IMR-90 (cell line): ENCODE data around the gene PIK3R3. TPM values are rescaled to one million over a fixed set of nuclear protein-coding genes. Genes with fewer than 3 reads are reported as not detected.

Source experiments
- ATAC-seq: fragments of 200-7000 bp; cut with Tn5 transposase; 2 replicates; pipeline ENCODE4 v1.9.1; 2020; ENCODE audit warnings: low read depth, mild to moderate bottlenecking, moderate library complexity
- BruUV-seq: library from RNA; stranded (reverse); fragments of 400-500 nt; replicated peaks from 2 replicates; lab custom pipeline; 2021; lab: Mats Ljungman, UMichigan
- CTCF ChIA-PET: fragments of 300-600 bp; formaldehyde crosslinking; extraction: SDS; loops from one replicate; lab custom pipeline; 2021; ENCODE audit warnings: antibody characterized with exemption; lab: Yijun Ruan, JAX
- POLR2A ChIA-PET: fragments of 300-600 bp; sonication (Branson Sonifier 250); formaldehyde crosslinking; loops from one replicate; lab custom pipeline; 2022; ENCODE audit warnings: antibody characterized with exemption; ENCODE audit not compliant: unreplicated experiment; lab: Charles Lee
- DNase-seq: peaks from one replicate; pipeline ENCODE4 v3.0.0; 2013
- H2AFZ ChIP-seq: replicated peaks from 2 replicates; pipeline ENCODE3; 2013; ENCODE audit warnings: low read length, mild to moderate bottlenecking; ENCODE audit not compliant: poor library complexity
- H2AK5ac ChIP-seq: 2 replicates; pipeline ENCODE4 v1.6.1; 2013; ENCODE audit warnings: low read depth, low read length, inconsistent platforms
- H2AK9ac ChIP-seq: replicated peaks from 2 replicates; pipeline ENCODE3; 2013; ENCODE audit warnings: mild to moderate bottlenecking, low read depth, low read length, moderate library complexity; ENCODE audit not compliant: poor library complexity
- H2BK120ac ChIP-seq: 2 replicates; pipeline ENCODE4 v1.6.1; 2013; ENCODE audit warnings: low read depth, low read length, inconsistent platforms
- H2BK15ac ChIP-seq: 3 replicates; pipeline ENCODE4 v1.6.1; 2013; ENCODE audit warnings: low read depth, low read length, inconsistent platforms
- H2BK20ac ChIP-seq: 2 replicates; pipeline ENCODE4 v1.6.1; 2013; ENCODE audit warnings: low read depth, mild to moderate bottlenecking, inconsistent platforms, low read length, moderate library complexity
- H2BK5ac ChIP-seq: 2 replicates; pipeline ENCODE4 v1.6.1; 2013; ENCODE audit warnings: mild to moderate bottlenecking, low read depth, low read length, inconsistent platforms; ENCODE audit not compliant: poor library complexity, severe bottlenecking
- H3K14ac ChIP-seq: replicated peaks from 2 replicates; pipeline ENCODE4 v1.6.1; 2013; ENCODE audit warnings: low read depth, low read length, inconsistent platforms
- H3K18ac ChIP-seq: 2 replicates; pipeline ENCODE4 v1.6.1; 2013; ENCODE audit warnings: low read depth, low read length, control low read depth
- H3K23ac ChIP-seq: 2 replicates; pipeline ENCODE4 v1.6.1; 2013; ENCODE audit warnings: low read depth, low read length, inconsistent platforms
- H3K27ac ChIP-seq: 2 replicates; pipeline ENCODE4 v1.5.1; 2013; ENCODE audit warnings: mild to moderate bottlenecking, control low read depth, low read length; ENCODE audit not compliant: insufficient read depth
- H3K27me3 ChIP-seq: 2 replicates; pipeline ENCODE4 v1.6.1; 2013; ENCODE audit warnings: low read length; ENCODE audit not compliant: control insufficient read depth, insufficient read depth
- H3K36me3 ChIP-seq: 2 replicates; pipeline ENCODE4 v1.6.1; 2013; ENCODE audit warnings: low read length, mixed read lengths; ENCODE audit not compliant: control insufficient read depth, insufficient read depth
- H3K4ac ChIP-seq: 2 replicates; pipeline ENCODE4 v1.6.1; 2013; ENCODE audit warnings: low read depth, low read length, inconsistent platforms
- H3K4me1 ChIP-seq: 2 replicates; pipeline ENCODE4 v1.6.1; 2013; ENCODE audit warnings: low read length, mixed read lengths; ENCODE audit not compliant: control insufficient read depth, insufficient read depth
- H3K4me2 ChIP-seq: 2 replicates; pipeline ENCODE4 v1.6.1; 2013; ENCODE audit warnings: low read depth, mild to moderate bottlenecking, control low read depth, low read length, moderate library complexity
- H3K4me3 ChIP-seq: 2 replicates; pipeline ENCODE4 v1.5.1; 2013; ENCODE audit warnings: low read depth, mild to moderate bottlenecking, control low read depth, low read length, moderate library complexity; ENCODE audit not compliant: insufficient read depth
- H3K56ac ChIP-seq: 2 replicates; pipeline ENCODE4 v1.6.1; 2013; ENCODE audit warnings: low read length, inconsistent platforms; ENCODE audit not compliant: insufficient read depth; ENCODE audit errors: extremely low read depth
- H3K79me1 ChIP-seq, 2 experiments: 2 replicates each; pipeline ENCODE4 v1.6.1; 2013; ENCODE audit warnings: low read length in 2 of 2, inconsistent platforms in 1 of 2, low read depth in 1 of 2
- H3K9ac ChIP-seq: 2 replicates; pipeline ENCODE4 v1.6.1; 2013; ENCODE audit warnings: low read depth, low read length, control low read depth
- H3K9me1 ChIP-seq: 2 replicates; pipeline ENCODE4 v1.6.1; 2013; ENCODE audit warnings: low read length, inconsistent platforms; ENCODE audit not compliant: insufficient read depth
- H3K9me3 ChIP-seq: 2 replicates; pipeline ENCODE4 v1.6.1; 2013; ENCODE audit warnings: low read length; ENCODE audit not compliant: control insufficient read depth, insufficient read depth
- H4K20me1 ChIP-seq: 2 replicates; pipeline ENCODE4 v1.6.1; 2013; ENCODE audit warnings: low read length, inconsistent platforms; ENCODE audit not compliant: insufficient read depth
- H4K5ac ChIP-seq: 2 replicates; pipeline ENCODE4 v1.6.1; 2013; ENCODE audit warnings: mild to moderate bottlenecking, low read depth, low read length, control low read depth
- H4K8ac ChIP-seq, 2 experiments: 2 replicates each; pipeline ENCODE4 v1.6.1; 2013; ENCODE audit warnings: low read depth in 2 of 2, low read length in 2 of 2, control low read depth in 1 of 2, inconsistent platforms in 1 of 2
- H4K91ac ChIP-seq: 2 replicates; pipeline ENCODE4 v1.6.1; 2013; ENCODE audit warnings: low read depth, low read length, inconsistent platforms; ENCODE audit not compliant: insufficient read depth
- SMC3 ChIP-seq: fragments of 150-350 bp; IDR thresholded peaks from 2 replicates; pipeline ENCODE4 v1.6.1; 2016; ENCODE audit warnings: low read depth, mild to moderate bottlenecking, antibody characterized with exemption, low read length, moderate library complexity
- WGBS, 2 experiments: methylation state at CpG; one replicate each; pipeline versions ENCODE4 v1.1.5 to v1.1.7; 2013; ENCODE audit warnings: missing lambda C conversion rate in 2 of 2; ENCODE audit not compliant: insufficient read length in 1 of 2; ENCODE audit errors: extremely low coverage in 2 of 2; 5-methylcytosine and 5-hydroxymethylcytosine counted together
- dilution Hi-C: fragments of 300-500 bp; cut with HindIII; formaldehyde crosslinking; loops from one replicate; pipeline ENCODE4 v1.14.3; 2018; ENCODE audit warnings: low sequenced_read_pairs; ENCODE audit not compliant: unreplicated experiment
- in situ Hi-C: fragments of 300-500 bp; cut with MboI; formaldehyde crosslinking; loops from 3 replicates; pipeline ENCODE4 v1.14.3; 2019; ENCODE audit warnings: low sequenced_read_pairs, inconsistent platforms, mixed read lengths
- intact Hi-C: fragments of 100-400 bp; cut with micrococcal nuclease; formaldehyde crosslinking; loops from 2 replicates; pipeline ENCODE4 v1.10.0; 2022
- polyA plus RNA-seq, 3 experiments: library from polyadenylated mRNA; depleted of rRNA; stranded (reverse); fragments of >200 nt; gene quantifications; 2 replicates each; pipeline ENCODE4 v1.2.3, GENCODE V29; 2012; ENCODE audit warnings: low replicate concordance in 1 of 3
- total RNA-seq: library from RNA; depleted of rRNA; stranded (reverse); fragments of >200 nt; gene quantifications from 2 replicates; pipeline ENCODE4 v1.2.3, GENCODE V29; 2012

The PIK3R3 gene
- total and polyA plus RNA-seq, 2 of the 4 experiments (the other 2 are of a cell fraction) = 5.3 to 9.9 TPM

DNA sequence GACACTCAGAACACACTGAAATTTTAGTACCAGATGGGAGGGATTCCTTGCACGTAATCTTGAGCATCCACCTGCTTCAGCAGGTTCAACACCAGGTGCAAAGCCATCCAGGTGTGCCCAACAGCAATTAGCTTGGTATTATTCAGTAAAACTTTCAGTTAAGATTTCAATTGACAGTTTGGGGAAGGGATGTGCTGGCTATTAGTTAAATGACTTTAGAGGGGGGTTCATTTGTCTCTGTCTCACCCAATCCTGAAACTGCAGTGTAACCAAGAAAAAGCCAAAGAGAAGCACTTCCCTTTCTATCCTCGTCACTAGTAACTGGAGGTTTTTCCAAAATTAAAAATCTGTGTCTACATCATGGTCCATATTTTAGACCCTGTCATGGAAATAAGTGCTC, 90.9 kb downstream of the PIK3R3 start:
- ChIA-PET POLR2A (no interaction called here), CTCF (interaction anchor here (1.3 kb wide), 1 partner anchor 182 kb away, joined by 3 read pairs; no protein-coding TSS in a partner anchor)
- DNase-seq = no peak
- TF ChIP-seq SMC3 = no peak
- Histone ChIP-seq H3K4me1 (peaks cover 6% of the 10 kb centered on the region; the same call in 1 of the 2 replicates), H4K20me1 (0 out of 2 replicates have a peak, but pooled peaks cover 6% of the 10 kb centered on the region), H3K18ac (no peak overlapping the region), H2AFZ (no peak overlapping the region), H3K9me1 (peaks cover 8% of the 10 kb centered on the region), H2AK9ac (no peak overlapping the region), H4K91ac (no peak overlapping the region), H3K4ac (no peak overlapping the region), H3K27me3 (no peaks in the 10 kb centered on the region), H3K4me2 (no peak overlapping the region), H4K5ac (no peak overlapping the region), H2AK5ac (no peak overlapping the region), H3K14ac (no peak overlapping the region), H3K36me3 (peaks cover 2% of the 10 kb centered on the region; the same call in 1 of the 2 replicates), H3K4me3 (no peak overlapping the region), H3K79me1 (0 out of 4 replicates have a peak, but pooled peaks cover 0 to 5% of the 10 kb centered on the region in 2 experiments), H3K9me3 (no peaks in the 10 kb centered on the region), H2BK20ac (no peak overlapping the region), H2BK5ac (no peak overlapping the region), H3K23ac (no peak overlapping the region), H3K9ac (no peak overlapping the region), H2BK15ac (no peak overlapping the region), H2BK120ac (no peak overlapping the region), H3K56ac (no peak overlapping the region), H4K8ac (no peak overlapping the region), H3K27ac (no peak overlapping the region)
- in situ Hi-C loops (no loop called here), intact Hi-C loops (loop anchor here (10.0 kb wide), 1 partner anchor 53 kb away; no protein-coding TSS in a partner anchor), dilution Hi-C loops (loop anchor here (25.0 kb wide), 1 partner anchor 146 kb away; the partner anchor contains the start of genes P3R3URF, POMGNT1 and TSPAN1)
- no peak for ATAC-seq
- no CpG with 5 or more reads among the region's 2 CpGs for WGBS, 2 experiments
- BruUV-seq = no TSS peak
